Activated CD4-positive, alpha-beta T cell treated with anti-CD3 and anti-CD28 coated beads, Interleukin-10, Interleukin-2, amounts not matched to agents 100 ng/mL and 50 ng/mL, durations not matched to agents 16 hours and 8 hours (primary cell): Measurements from ENCODE around the gene TEDC1.
"Not testable (repeated sequence)": the region's sequence is repeated elsewhere in the genome, so short reads cannot be mapped to it uniquely, and the experiment has no call there.

ENCODE experiments used
- DNase-seq: peaks from one replicate; pipeline ENCODE4 v3.0.0-alpha.2; 2020

TEDC1 gene

GRCh38 chr14:105545676-105546075, 54.6 kb downstream of the TEDC1 start:
- DNase-seq = not testable (repeated sequence)

GRCh38 chr14:105546410-105546809, 55.4 kb downstream of the TEDC1 start:
- not testable (repeated sequence) for DNase-seq

- DNase-seq = not testable (repeated sequence)
These were observed 56.0 kb downstream of the TEDC1 start for GRCh38 chr14:105547072-105547471.

GRCh38 chr14:105547741-105548169, 56.7 kb downstream of the TEDC1 start:
- no peak for DNase-seq
